H1 (cell line): ENCODE data around the gene KCNT1. TPM values are rescaled to one million over a fixed set of nuclear protein-coding genes. Genes with fewer than 3 reads are reported as not detected.

ENCODE experiments used
- CTCF ChIA-PET: fragments of 300-600 bp; sonication (Branson Sonifier 250); formaldehyde crosslinking; loops from one replicate; lab custom pipeline; 2021; ENCODE audit not compliant: partially characterized antibody; lab: Charles Lee
- POLR2A ChIA-PET: fragments of 300-600 bp; sonication (Branson Sonifier 250); formaldehyde crosslinking; loops from one replicate; lab custom pipeline; 2021; ENCODE audit warnings: inconsistent platforms; ENCODE audit not compliant: partially characterized antibody; lab: Charles Lee
- DNase-seq, 2 experiments: peaks; one replicate each; pipeline versions ENCODE4 v3.0.0 to v3.0.0-alpha.2; 2010 to 2022; ENCODE audit warnings: low spot score in 2 of 2, low read depth in 1 of 2, mixed read lengths in 1 of 2
- FAIRE-seq: peaks from 2 replicates; lab custom pipeline; 2011; peaks lifted over from hg19 to GRCh38; lab: Jason Lieb, UNC
- H2AFZ ChIP-seq: 2 replicates; pipeline ENCODE4 v1.8.1; 2012; ENCODE audit warnings: low read length, inconsistent platforms
- H2AK5ac ChIP-seq: 2 replicates; pipeline ENCODE4 v1.6.1; 2013; ENCODE audit warnings: low read depth, low read length
- H2BK120ac ChIP-seq: replicated peaks from 2 replicates; pipeline ENCODE3; 2013; ENCODE audit warnings: low read depth, low read length, inconsistent platforms
- H2BK12ac ChIP-seq: 2 replicates; pipeline ENCODE4 v1.6.1; 2013; ENCODE audit warnings: low read depth, low read length
- H2BK15ac ChIP-seq: 2 replicates; pipeline ENCODE4 v1.6.1; 2013; ENCODE audit warnings: low read length
- H2BK20ac ChIP-seq: 2 replicates; pipeline ENCODE4 v1.6.1; 2013; ENCODE audit warnings: low read length
- H2BK5ac ChIP-seq: 2 replicates; pipeline ENCODE4 v1.6.1; 2013; ENCODE audit warnings: low read depth, low read length
- H3K14ac ChIP-seq: 2 replicates; pipeline ENCODE4 v1.6.1; 2013; ENCODE audit warnings: inconsistent platforms; ENCODE audit not compliant: insufficient read length
- H3K18ac ChIP-seq: 2 replicates; pipeline ENCODE4 v1.6.1; 2013; ENCODE audit warnings: low read length; ENCODE audit errors: extremely low read depth
- H3K23ac ChIP-seq: 2 replicates; pipeline ENCODE4 v1.6.1; 2013; ENCODE audit warnings: inconsistent platforms; ENCODE audit not compliant: insufficient read length
- H3K23me2 ChIP-seq: 2 replicates; pipeline ENCODE4 v1.6.1; 2013; ENCODE audit warnings: low read depth, low read length
- H3K27ac ChIP-seq: 2 replicates; pipeline ENCODE4 v1.6.1; 2011; ENCODE audit warnings: low read depth, low read length, inconsistent platforms
- H3K27me3 ChIP-seq, 4 experiments: replicated peaks in 1 of 4; 1 replicate in 1 of 4; 2 replicates in 3 of 4; pipeline versions ENCODE4 v1.6.1 to v1.8.1; 2011 to 2013; ENCODE audit warnings: low read length in 3 of 4, mild to moderate bottlenecking in 3 of 4, inconsistent platforms in 2 of 4, mixed read lengths in 2 of 4, moderate library complexity in 1 of 4; ENCODE audit not compliant: control insufficient read depth in 3 of 4, insufficient read depth in 3 of 4; ENCODE audit errors: extremely low read depth in 1 of 4
- H3K36me3 ChIP-seq, 4 experiments: 2 replicates each; pipeline versions ENCODE4 v1.6.1 to v1.8.1; 2011 to 2013; ENCODE audit warnings: mild to moderate bottlenecking in 4 of 4, low read length in 3 of 4, moderate library complexity in 2 of 4, control low read depth in 1 of 4, inconsistent platforms in 1 of 4; ENCODE audit not compliant: insufficient read depth in 4 of 4, control insufficient read depth in 2 of 4
- H3K4ac ChIP-seq: replicated peaks from 2 replicates; pipeline ENCODE3; 2013; ENCODE audit warnings: low read length, low read depth, mixed read lengths, inconsistent platforms; ENCODE audit not compliant: insufficient read length
- H3K4me1 ChIP-seq, 4 experiments: replicated peaks in 1 of 4; 1 replicate in 1 of 4; 2 replicates in 3 of 4; pipeline versions ENCODE4 v1.6.1 to v1.8.1; 2011 to 2013; ENCODE audit warnings: low read length in 3 of 4, inconsistent platforms in 2 of 4, mixed read lengths in 1 of 4; ENCODE audit not compliant: insufficient read depth in 4 of 4, control insufficient read depth in 3 of 4
- H3K4me2 ChIP-seq, 2 experiments: 2 replicates each; pipeline versions ENCODE4 v1.6.1 to v1.8.1; 2011 to 2013; ENCODE audit warnings: low read depth in 2 of 2, low read length in 2 of 2, control low read depth in 1 of 2, inconsistent platforms in 1 of 2, mild to moderate bottlenecking in 1 of 2; ENCODE audit not compliant: insufficient read depth in 1 of 2
- H3K4me3 ChIP-seq, 4 experiments: fragments of 200-600, 300-600 bp in 1 of 4; sonication (generic), shearing (Covaris generic), sonication (Bioruptor Twin) in 1 of 4; 2 replicates each; pipeline versions ENCODE4 v1.5.1 to v1.8.1; 2011 to 2016; ENCODE audit warnings: low read length in 4 of 4, low read depth in 3 of 4, control low read depth in 2 of 4, inconsistent platforms in 2 of 4, mild to moderate bottlenecking in 2 of 4, mixed read lengths in 1 of 4, moderate library complexity in 1 of 4; ENCODE audit not compliant: insufficient read depth in 2 of 4; ENCODE audit errors: extremely low read depth in 1 of 4
- H3K56ac ChIP-seq: replicated peaks from 2 replicates; pipeline ENCODE3; 2013; ENCODE audit warnings: low read depth, mild to moderate bottlenecking, mixed read lengths, low read length, inconsistent platforms; ENCODE audit not compliant: insufficient read length
- H3K79me1 ChIP-seq: 2 replicates; pipeline ENCODE4 v1.6.1; 2013; ENCODE audit warnings: low read depth, low read length, control low read depth
- H3K79me2 ChIP-seq, 2 experiments: 2 replicates each; pipeline versions ENCODE4 v1.6.1 to v1.8.1; 2012 to 2013; ENCODE audit warnings: low read length in 2 of 2, mild to moderate bottlenecking in 2 of 2, inconsistent platforms in 1 of 2; ENCODE audit not compliant: insufficient read depth in 2 of 2, control insufficient read depth in 1 of 2
- H3K9ac ChIP-seq, 4 experiments: replicated peaks in 1 of 4; 1 replicate in 1 of 4; 2 replicates in 3 of 4; pipeline versions ENCODE4 v1.6.1 to v1.8.1; 2011 to 2013; ENCODE audit warnings: low read depth in 3 of 4, low read length in 3 of 4, control low read depth in 2 of 4, mild to moderate bottlenecking in 2 of 4, moderate library complexity in 2 of 4, inconsistent platforms in 1 of 4; ENCODE audit errors: extremely low read depth in 1 of 4
- H3K9me3 ChIP-seq, 2 experiments: 2 replicates each; pipeline versions ENCODE4 v1.6.1 to v1.8.1; 2012 to 2013; ENCODE audit warnings: mild to moderate bottlenecking in 2 of 2, moderate library complexity in 2 of 2, control low read depth in 1 of 2, inconsistent platforms in 1 of 2, low read depth in 1 of 2, low read length in 1 of 2, mixed read lengths in 1 of 2; ENCODE audit not compliant: insufficient read depth in 2 of 2
- H4K20me1 ChIP-seq, 2 experiments: replicated peaks in 1 of 2; 2 replicates each; pipeline versions ENCODE3 to v1.8.1; 2011 to 2013; ENCODE audit warnings: inconsistent platforms in 2 of 2, low read length in 2 of 2, mild to moderate bottlenecking in 1 of 2; ENCODE audit not compliant: insufficient read depth in 2 of 2, control insufficient read depth in 1 of 2
- H4K5ac ChIP-seq: 2 replicates; pipeline ENCODE4 v1.6.1; 2013; ENCODE audit warnings: low read length, low read depth, mixed read lengths, inconsistent platforms; ENCODE audit not compliant: insufficient read length
- H4K8ac ChIP-seq: 2 replicates; pipeline ENCODE4 v1.8.0; 2013; ENCODE audit warnings: mild to moderate bottlenecking, moderate library complexity, low read length, inconsistent platforms; ENCODE audit not compliant: insufficient read depth; ENCODE audit errors: extremely low read depth
- H4K91ac ChIP-seq: replicated peaks from 2 replicates; pipeline ENCODE3; 2013; ENCODE audit warnings: low read length, mixed read lengths, inconsistent platforms; ENCODE audit not compliant: insufficient read length
- CHD2 ChIP-seq: IDR thresholded peaks from 2 replicates; pipeline ENCODE4 v1.6.1; 2012; ENCODE audit warnings: low read length, improper control_type of control experiment
- CTBP2 ChIP-seq: IDR thresholded peaks from 2 replicates; pipeline ENCODE4 v1.7.0; 2011; ENCODE audit warnings: borderline replicate concordance, mild to moderate bottlenecking, moderate library complexity, mixed read lengths, low read length; ENCODE audit not compliant: insufficient read depth, insufficient read length
- MAFK ChIP-seq: IDR thresholded peaks from 2 replicates; pipeline ENCODE4 v1.6.1; 2012; ENCODE audit warnings: low read depth, mild to moderate bottlenecking, improper control_type of control experiment, low read length
- NANOG ChIP-seq: IDR thresholded peaks from 2 replicates; pipeline ENCODE4 v1.6.1; 2011; ENCODE audit warnings: low read length, low read depth, mild to moderate bottlenecking, inconsistent platforms; ENCODE audit not compliant: insufficient read depth, poor library complexity, severe bottlenecking
- POU5F1 ChIP-seq: IDR thresholded peaks from 2 replicates; pipeline ENCODE4 v1.6.1; 2011; ENCODE audit warnings: low read depth, mild to moderate bottlenecking, low read length, moderate library complexity
- RAD21 ChIP-seq, 2 experiments: IDR thresholded peaks in 1 of 2; conservative IDR thresholded peaks in 1 of 2; 2 replicates each; pipeline ENCODE4 v1.6.1; 2011; ENCODE audit warnings: low read depth in 2 of 2, low read length in 2 of 2, improper control_type of control experiment in 1 of 2, inconsistent platforms in 1 of 2, mild to moderate bottlenecking in 1 of 2, moderate library complexity in 1 of 2
- RFX5 ChIP-seq: IDR thresholded peaks from 2 replicates; pipeline ENCODE4 v1.6.1; 2011; ENCODE audit warnings: low read depth, low read length, improper control_type of control experiment, borderline replicate concordance
- RNF2 ChIP-seq: fragments of 200-900, 300-1000 bp; sonication (generic); IDR thresholded peaks from 2 replicates; pipeline ENCODE4 v1.7.1; 2016; ENCODE audit warnings: borderline replicate concordance, low read depth, mild to moderate bottlenecking, antibody characterized with exemption, low read length; ENCODE audit not compliant: poor library complexity, severe bottlenecking; ENCODE audit errors: missing control alignments
- SP1 ChIP-seq: IDR thresholded peaks from 2 replicates; pipeline ENCODE4 v1.6.1; 2011; ENCODE audit warnings: low read depth, low read length
- WGBS, 2 experiments: shearing (Covaris generic) in 1 of 2; methylation state at CpG; one replicate each; pipeline versions ENCODE4 v1.1.6 to v1.1.7; 2013 to 2015; ENCODE audit warnings: low lambda C conversion rate in 2 of 2, mixed read lengths in 2 of 2, inconsistent platforms in 1 of 2, low coverage in 1 of 2, missing lambda C conversion rate in 1 of 2; ENCODE audit not compliant: insufficient replicate concordance in 2 of 2, insufficient coverage in 1 of 2, insufficient read length in 1 of 2; ENCODE audit errors: extremely low coverage in 1 of 2, missing lambda C conversion rate in 1 of 2; 5-methylcytosine and 5-hydroxymethylcytosine counted together
- polyA plus RNA-seq, 7 experiments: library from polyadenylated mRNA; depleted of rRNA in 3 of 7; stranded (reverse) in 5 of 7; unstranded in 2 of 7; fragments of >200 nt in 5 of 7; fragments of 200-250 nt in 2 of 7; gene quantifications; 1 replicate in 5 of 7; 2 replicates in 1 of 7; 4 replicates in 1 of 7; pipeline versions ENCODE4 v1.2.1 to v1.2.3, GENCODE V29; 2011 to 2013; ENCODE audit warnings: missing spikeins in 2 of 7, mixed read lengths in 2 of 7
- total RNA-seq: library from RNA; stranded (reverse); fragmentation: NEBNext Ultra II Directional; extraction: Animal tissue kit (Norgen Biotek cat#: 25700); gene quantifications from 2 replicates; pipeline ENCODE4 v1.2.1, GENCODE V29; 2021

The KCNT1 gene
- total and polyA plus RNA-seq, 2 of the 8 experiments (the other 6 are each of a cell fraction or from before 2014, with no cell fraction given), result 0.13 to 0.20 TPM

- Histone ChIP-seq H3K27me3 (no peaks in the 10 kb centered on the region), H3K23me2 (no peaks in the 10 kb centered on the region), H3K79me2 (no peaks in the 10 kb centered on the region), H3K9me3 (no peaks in the 10 kb centered on the region), H3K4me2 (no peak overlapping the region), H3K18ac (no peak overlapping the region), H3K4me3 (no peak overlapping the region), H3K4ac (no peak overlapping the region), H3K14ac (no peak overlapping the region), H3K23ac (no peak overlapping the region), H2BK12ac (no peak overlapping the region), H3K27ac (no peak overlapping the region), H2AFZ (no peak overlapping the region), H2BK5ac (no peak overlapping the region), H4K8ac (no peak overlapping the region; the same call in 1 of the 2 replicates), H3K56ac (no peak overlapping the region), H2AK5ac (no peak overlapping the region), H2BK15ac (0 out of 2 replicates have a peak overlapping the region, but pooled peaks have one; percentile 10), H3K36me3 (no peaks in the 10 kb centered on the region), H2BK120ac (no peak overlapping the region), H3K9ac (no peak overlapping the region), H4K20me1 (peaks cover 0 to 7% of the 10 kb centered on the region in 2 experiments), H3K79me1 (no peaks in the 10 kb centered on the region), H2BK20ac (no peak overlapping the region), H3K4me1 (no peaks in the 10 kb centered on the region; a peak in 1 of 7 replicates), H4K5ac (no peak overlapping the region), H4K91ac (no peak overlapping the region)
- TF ChIP-seq NANOG (no peak), RAD21 (IDR thresholded peaks at IDR 0.05 in 1 of 2, conservative IDR thresholded peaks at IDR 0.05 in 1 of 2; ENCODE audit: low read depth in 2 of 2, low read length in 2 of 2) (no peak), CHD2 (no peak), POU5F1 (no peak), RNF2 (no peak), MAFK (no peak), SP1 (no peak), RFX5 (no peak), CTBP2 (no peak)
- FAIRE-seq (no peak), DNase-seq (no peak)
- WGBS, 2 experiments, result 97% methylated on average over 13 of the region's 15 CpGs; no CpG with 5 or more reads in 1 of the 2 experiments
- CTCF ChIA-PET, result interaction anchor here (0.6 kb wide), 1 partner anchor 541 kb away, joined by 3 read pairs; no protein-coding TSS in a partner anchor
- POLR2A ChIA-PET, result no interaction called here
Measured at GRCh38 chr9:135687216-135687615, 14.8 kb upstream of the KCNT1 start.
